NCI-H510A (cell line): ENCODE measurements around the gene SH3GLB1.
"Not testable (repeated sequence)": the region's sequence is repeated elsewhere in the genome, so short reads cannot be mapped to it uniquely, and the experiment has no call there.

ENCODE experiments used
- DNase-seq: peaks from one replicate; lab custom pipeline; 2025; lab: John Stamatoyannopoulos, UW

The SH3GLB1 gene

GRCh38 chr1:86704458-86704971, at the start of gene SH3GLB1:
Gene SH3GLB1 (plus strand): TSS chr1:86704576. CDS start chr1:86704900, 324 bp downstream.
- DNase-seq, result peak; percentile 96

GRCh38 chr1:86658381-86658780, 46.0 kb upstream of the SH3GLB1 start:
- DNase-seq, result not testable (repeated sequence)

GRCh38 chr1:86666368-86666767, 38.0 kb upstream of the SH3GLB1 start:
- no peak for DNase-seq

- DNase-seq, result no peak
These were observed 16.8 kb upstream of the SH3GLB1 start for GRCh38 chr1:86687595-86687994.

- no peak for DNase-seq
These were observed 11.7 kb upstream of the SH3GLB1 start for GRCh38 chr1:86692641-86693040.

GRCh38 chr1:86695400-86695799, 9.0 kb upstream of the SH3GLB1 start:
- no peak for DNase-seq

GRCh38 chr1:86696522-86696921, 7.9 kb upstream of the SH3GLB1 start:
- DNase-seq, result no peak

GRCh38 chr1:86699186-86699585, 5.2 kb upstream of the SH3GLB1 start:
- DNase-seq, result no peak

- DNase-seq, result no peak
These were observed 2.6 kb upstream of the SH3GLB1 start for GRCh38 chr1:86701731-86702130.

- not testable (repeated sequence) for DNase-seq
These were observed 1.4 kb upstream of the SH3GLB1 start for GRCh38 chr1:86702954-86703494.

GRCh38 chr1:86703696-86704457, 499 bp upstream of the SH3GLB1 start:
- peak; percentile 70 for DNase-seq

- peak; percentile 45 for DNase-seq
These were observed 742 bp downstream of the SH3GLB1 start for GRCh38 chr1:86704972-86705664.

GRCh38 chr1:86705665-86705985, 1.2 kb downstream of the SH3GLB1 start:
- DNase-seq, result no peak

- DNase-seq, result no peak
These were observed 1.8 kb downstream of the SH3GLB1 start for GRCh38 chr1:86706018-86706635.

- no peak for DNase-seq
These were observed 4.5 kb downstream of the SH3GLB1 start for GRCh38 chr1:86708920-86709319.

- DNase-seq, result no peak
These were observed 7.9 kb downstream of the SH3GLB1 start for GRCh38 chr1:86712088-86712860.

GRCh38 chr1:86713477-86713876, 9.1 kb downstream of the SH3GLB1 start:
- DNase-seq, result no peak

- no peak for DNase-seq
These were observed 9.8 kb downstream of the SH3GLB1 start for GRCh38 chr1:86714159-86714558.

- DNase-seq, result no peak
These were observed 10.3 kb downstream of the SH3GLB1 start for GRCh38 chr1:86714561-86715244.

- DNase-seq, result no peak
These were observed 14.4 kb downstream of the SH3GLB1 start for GRCh38 chr1:86718786-86719185.

- DNase-seq, result no peak
These were observed 27.0 kb downstream of the SH3GLB1 start for GRCh38 chr1:86731416-86731815.
